WTC11 (cell line): Measurements from ENCODE around the gene SLC47A2.

Experiments
- ATF1 ChIP-seq: sonication (generic); formaldehyde crosslinking; IDR thresholded peaks from 2 replicates; pipeline ENCODE4 v1.8.1; 2023; ENCODE audit warnings: mild to moderate bottlenecking, moderate library complexity, missing genetic modification reagents
- ATF6 ChIP-seq: sonication (generic); formaldehyde crosslinking; IDR thresholded peaks from 2 replicates; pipeline ENCODE4 v1.8.1; 2023; ENCODE audit warnings: mild to moderate bottlenecking, missing genetic modification reagents
- E2F4 ChIP-seq: sonication (generic); formaldehyde crosslinking; IDR thresholded peaks from 2 replicates; pipeline ENCODE4 v1.8.1; 2022; ENCODE audit warnings: low read depth, mild to moderate bottlenecking, moderate library complexity, missing genetic modification reagents, borderline replicate concordance
- ESRRA ChIP-seq: sonication (generic); formaldehyde crosslinking; IDR thresholded peaks from 2 replicates; pipeline ENCODE4 v1.8.1; 2022; ENCODE audit warnings: mild to moderate bottlenecking, missing genetic modification reagents, borderline replicate concordance
- HMGA2 ChIP-seq: fragments of 250-450 bp; sonication (Bioruptor Pico); IDR thresholded peaks from 2 replicates; pipeline ENCODE4 v1.4.0; 2021; ENCODE audit warnings: mild to moderate bottlenecking, moderate library complexity
- HMGXB4 ChIP-seq: sonication (generic); formaldehyde crosslinking; IDR thresholded peaks from 2 replicates; pipeline ENCODE4 v1.8.1; 2023; ENCODE audit warnings: mild to moderate bottlenecking, moderate library complexity, missing genetic modification reagents
- JUN ChIP-seq: sonication (generic); formaldehyde crosslinking; IDR thresholded peaks from 2 replicates; pipeline ENCODE4 v1.8.0; 2023; ENCODE audit warnings: mild to moderate bottlenecking, missing genetic modification reagents
- NFE2L1 ChIP-seq: sonication (generic); formaldehyde crosslinking; IDR thresholded peaks from 2 replicates; pipeline ENCODE4 v1.8.1; 2023; ENCODE audit warnings: missing genetic modification reagents
- NFYB ChIP-seq: sonication (generic); formaldehyde crosslinking; conservative IDR thresholded peaks from 2 replicates; pipeline ENCODE4 v1.8.0; 2022; ENCODE audit warnings: low read depth, missing genetic modification reagents
- ZNF138 ChIP-seq: sonication (generic); formaldehyde crosslinking; conservative IDR thresholded peaks from 2 replicates; pipeline ENCODE4 v1.8.1; 2022; ENCODE audit warnings: mild to moderate bottlenecking, moderate library complexity, missing genetic modification reagents
- ZNF263 ChIP-seq: sonication (generic); formaldehyde crosslinking; IDR thresholded peaks from 2 replicates; pipeline ENCODE4 v1.8.1; 2022; ENCODE audit warnings: low read depth, mild to moderate bottlenecking, moderate library complexity, missing genetic modification reagents
- TF ChIP-seq, protein P1 (sequence below): fragments of 200-600 bp; IDR thresholded peaks from 2 replicates; pipeline ENCODE4 v1.8.0; 2022; ENCODE audit warnings: antibody characterized with exemption
- TF ChIP-seq, protein P2 (sequence below): sonication (generic); formaldehyde crosslinking; IDR thresholded peaks from 2 replicates; pipeline ENCODE4 v1.8.0; 2022; ENCODE audit warnings: mild to moderate bottlenecking, missing genetic modification reagents
- TF ChIP-seq, protein P3 (sequence below): sonication (generic); formaldehyde crosslinking; IDR thresholded peaks from 2 replicates; pipeline ENCODE4 v1.8.0; 2022; ENCODE audit warnings: mild to moderate bottlenecking, missing genetic modification reagents

GRCh38 chr17:19644493-19645210 is 71.7 kb downstream of the SLC47A2 start:
- TF ChIP-seq ESRRA (CRISPR knock-in tag) (no peak), HMGXB4 (no peak), NFYB (CRISPR knock-in tag) (no peak), JUN (no peak), ZNF263 (no peak), HMGA2 (CRISPR knock-in tag) (no peak), ZNF138 (CRISPR knock-in tag) (no peak), ATF6 (no peak), E2F4 (CRISPR knock-in tag) (no peak), ATF1 (CRISPR knock-in tag) (no peak), NFE2L1 (CRISPR knock-in tag) (no peak)
- TF ChIP-seq, protein P1, sequence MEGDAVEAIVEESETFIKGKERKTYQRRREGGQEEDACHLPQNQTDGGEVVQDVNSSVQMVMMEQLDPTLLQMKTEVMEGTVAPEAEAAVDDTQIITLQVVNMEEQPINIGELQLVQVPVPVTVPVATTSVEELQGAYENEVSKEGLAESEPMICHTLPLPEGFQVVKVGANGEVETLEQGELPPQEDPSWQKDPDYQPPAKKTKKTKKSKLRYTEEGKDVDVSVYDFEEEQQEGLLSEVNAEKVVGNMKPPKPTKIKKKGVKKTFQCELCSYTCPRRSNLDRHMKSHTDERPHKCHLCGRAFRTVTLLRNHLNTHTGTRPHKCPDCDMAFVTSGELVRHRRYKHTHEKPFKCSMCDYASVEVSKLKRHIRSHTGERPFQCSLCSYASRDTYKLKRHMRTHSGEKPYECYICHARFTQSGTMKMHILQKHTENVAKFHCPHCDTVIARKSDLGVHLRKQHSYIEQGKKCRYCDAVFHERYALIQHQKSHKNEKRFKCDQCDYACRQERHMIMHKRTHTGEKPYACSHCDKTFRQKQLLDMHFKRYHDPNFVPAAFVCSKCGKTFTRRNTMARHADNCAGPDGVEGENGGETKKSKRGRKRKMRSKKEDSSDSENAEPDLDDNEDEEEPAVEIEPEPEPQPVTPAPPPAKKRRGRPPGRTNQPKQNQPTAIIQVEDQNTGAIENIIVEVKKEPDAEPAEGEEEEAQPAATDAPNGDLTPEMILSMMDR: no peak
- TF ChIP-seq, protein P2, sequence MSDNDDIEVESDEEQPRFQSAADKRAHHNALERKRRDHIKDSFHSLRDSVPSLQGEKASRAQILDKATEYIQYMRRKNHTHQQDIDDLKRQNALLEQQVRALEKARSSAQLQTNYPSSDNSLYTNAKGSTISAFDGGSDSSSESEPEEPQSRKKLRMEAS: no peak
- TF ChIP-seq, protein P3, sequence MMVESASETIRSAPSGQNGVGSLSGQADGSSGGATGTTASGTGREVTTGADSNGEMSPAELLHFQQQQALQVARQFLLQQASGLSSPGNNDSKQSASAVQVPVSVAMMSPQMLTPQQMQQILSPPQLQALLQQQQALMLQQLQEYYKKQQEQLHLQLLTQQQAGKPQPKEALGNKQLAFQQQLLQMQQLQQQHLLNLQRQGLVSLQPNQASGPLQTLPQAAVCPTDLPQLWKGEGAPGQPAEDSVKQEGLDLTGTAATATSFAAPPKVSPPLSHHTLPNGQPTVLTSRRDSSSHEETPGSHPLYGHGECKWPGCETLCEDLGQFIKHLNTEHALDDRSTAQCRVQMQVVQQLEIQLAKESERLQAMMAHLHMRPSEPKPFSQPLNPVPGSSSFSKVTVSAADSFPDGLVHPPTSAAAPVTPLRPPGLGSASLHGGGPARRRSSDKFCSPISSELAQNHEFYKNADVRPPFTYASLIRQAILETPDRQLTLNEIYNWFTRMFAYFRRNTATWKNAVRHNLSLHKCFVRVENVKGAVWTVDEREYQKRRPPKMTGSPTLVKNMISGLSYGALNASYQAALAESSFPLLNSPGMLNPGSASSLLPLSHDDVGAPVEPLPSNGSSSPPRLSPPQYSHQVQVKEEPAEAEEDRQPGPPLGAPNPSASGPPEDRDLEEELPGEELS (CRISPR knock-in tag): no peak
